Activated T-cell treated with anti-CD3 and anti-CD28 coated beads for 48 hours (primary cell): ENCODE data around the gene LYPD8.

Experiments used
- DNase-seq: peaks from one replicate; pipeline ENCODE4 v3.0.0-alpha.2; 2020; ENCODE audit warnings: low read depth

Gene LYPD8

DNA sequence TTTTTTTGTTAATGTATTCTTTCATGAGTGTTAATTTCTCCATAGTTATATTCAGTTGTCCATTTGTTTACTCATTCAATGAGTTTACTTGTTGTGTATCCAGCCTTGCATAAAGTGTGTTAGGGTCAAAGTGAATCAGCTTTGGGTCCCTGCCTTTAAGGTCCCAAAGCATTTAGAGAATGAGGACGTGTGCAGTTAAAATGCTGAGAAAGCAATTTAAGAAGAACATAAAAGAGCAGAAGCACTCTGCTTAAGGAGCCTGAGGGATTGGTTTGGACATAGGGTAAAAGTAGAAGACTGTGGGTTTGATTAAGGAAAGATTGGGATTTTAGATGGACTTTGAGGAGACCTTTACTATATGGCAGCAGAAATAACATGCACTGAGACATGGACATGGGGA is 56.5 kb downstream of the LYPD8 start:
- no peak for DNase-seq

DNA sequence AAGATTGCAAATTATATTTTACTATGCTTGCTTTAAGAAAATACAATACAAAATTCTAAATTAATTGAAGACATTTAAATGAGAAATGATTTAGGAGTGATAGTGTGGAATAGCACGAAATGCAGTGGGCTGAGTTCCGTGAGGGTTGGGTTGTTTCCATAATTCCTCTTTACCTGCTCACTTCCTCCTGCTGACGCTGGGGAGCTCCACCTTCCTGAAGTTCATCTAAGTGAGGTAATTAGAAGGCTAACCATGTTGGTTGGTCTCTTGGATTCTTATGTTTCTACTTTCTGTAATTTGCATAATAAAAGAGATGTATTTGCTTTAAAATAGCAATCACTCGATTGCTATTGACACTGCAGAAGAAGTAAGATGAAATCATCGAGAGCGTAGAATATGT is 57.7 kb downstream of the LYPD8 start:
- no peak for DNase-seq

DNA sequence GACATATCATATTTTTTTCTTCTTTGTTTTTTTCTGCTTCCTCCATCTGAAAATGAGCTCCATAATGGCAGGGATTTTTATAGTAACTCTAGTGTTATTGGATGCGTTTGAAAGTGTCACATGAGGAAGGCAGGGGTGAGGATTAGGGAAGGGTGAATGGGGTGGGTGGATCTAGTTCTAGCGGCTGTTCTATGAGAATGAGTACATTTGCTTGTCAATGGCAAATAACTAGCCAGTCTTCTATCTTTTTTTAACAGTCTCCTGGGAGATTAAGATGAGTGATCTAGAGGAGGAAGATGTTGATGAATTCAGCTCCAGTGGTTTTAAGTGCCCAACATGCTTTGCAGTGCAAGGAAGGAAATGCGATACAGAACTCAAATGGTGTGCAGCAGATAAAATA is 58.8 kb downstream of the LYPD8 start:
- no peak for DNase-seq

DNA sequence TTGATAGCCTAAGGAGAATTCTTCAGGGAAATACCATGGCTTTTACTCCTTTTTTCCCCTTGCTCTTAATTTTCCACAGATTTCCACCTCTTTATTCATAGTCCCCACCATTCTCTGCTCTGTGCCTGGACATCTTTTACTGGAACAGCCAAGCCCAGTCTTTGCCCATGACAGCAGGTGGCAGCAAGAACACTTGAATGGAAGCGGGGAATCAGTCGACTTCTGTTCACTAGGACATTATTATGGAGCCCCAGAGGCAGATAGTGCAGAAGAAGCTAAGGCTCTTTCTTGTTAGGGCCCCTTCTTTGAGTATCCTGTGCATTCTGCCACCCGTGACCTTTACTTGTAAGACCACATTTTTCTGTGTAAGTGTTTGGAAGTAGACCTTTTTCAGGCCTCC is 59.3 kb downstream of the LYPD8 start:
- DNase-seq = no peak

DNA sequence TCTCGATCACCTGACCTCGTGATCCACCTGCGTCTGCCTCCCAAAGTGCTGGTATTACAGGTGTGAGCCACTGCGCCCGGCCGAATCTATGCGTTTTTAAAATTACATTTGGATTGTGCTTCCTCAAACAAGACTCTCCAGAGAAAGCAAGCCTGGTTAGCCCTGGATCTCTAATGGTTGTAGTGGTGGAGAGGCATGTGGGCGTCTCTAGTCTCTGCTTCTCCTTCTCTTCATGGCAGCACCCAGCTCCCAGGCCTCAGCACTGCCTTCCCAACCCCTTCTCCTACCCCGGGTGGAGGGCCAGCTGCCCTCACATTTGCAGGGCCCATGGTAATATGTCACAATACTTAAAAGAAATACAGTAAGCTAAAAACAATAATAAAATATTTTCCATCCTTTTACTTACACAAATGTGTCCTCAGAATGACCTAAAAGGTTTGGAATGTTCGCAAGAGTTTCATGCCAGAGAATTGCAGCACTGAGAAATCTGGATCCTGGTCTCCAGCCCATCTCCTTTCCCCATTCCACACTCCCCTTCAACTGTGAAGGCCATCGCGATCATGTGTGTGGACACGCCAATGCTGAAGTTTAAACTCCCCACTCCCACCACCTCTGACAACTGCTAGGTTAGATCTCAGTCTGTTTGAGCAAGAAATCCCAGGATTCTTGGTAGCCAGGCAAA is 60.0 kb downstream of the LYPD8 start:
- DNase-seq = no peak

DNA sequence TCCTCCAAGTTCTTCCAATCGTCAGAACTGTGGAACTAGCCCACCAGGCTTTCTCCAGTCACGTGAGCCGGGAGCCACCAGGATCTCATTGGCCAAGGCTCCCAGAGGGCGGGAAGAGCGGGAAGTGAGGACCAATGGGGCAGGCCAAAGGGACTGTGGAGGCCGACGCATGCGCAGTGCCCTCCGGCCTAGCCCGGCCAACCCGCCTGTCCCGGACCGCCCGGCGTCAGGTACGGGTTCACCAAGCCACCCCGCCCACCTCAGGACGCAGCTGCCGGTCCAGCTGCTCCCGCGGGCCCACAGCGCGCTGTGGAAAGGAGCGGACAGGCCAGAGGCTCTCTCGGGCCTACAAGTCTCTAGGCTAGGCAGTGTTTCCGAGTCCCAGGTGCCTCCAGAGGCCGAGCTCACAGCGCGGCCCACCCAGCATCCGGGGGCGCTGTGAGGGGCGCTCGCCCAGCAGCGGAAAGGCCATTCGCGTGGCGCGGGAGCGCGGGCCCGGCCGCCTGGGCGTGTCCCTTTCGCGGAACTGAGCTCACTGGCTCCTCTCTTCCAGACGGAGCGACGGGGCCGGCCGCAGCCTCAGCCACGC is 63.9 kb downstream of the LYPD8 start:
- no peak for DNase-seq
